Activated naive CD8-positive, alpha-beta T cell treated with anti-CD3 and anti-CD28 coated beads, Interleukin-2, amount 50 U/mL, for 24 hours (primary cell): Measurements from ENCODE around the gene CAP2.

Experiments
- ATAC-seq: fragments of 150-1000 bp; cut with Tn5 transposase; one replicate; pipeline ENCODE4 v1.10.0; 2021
- DNase-seq: peaks from one replicate; pipeline ENCODE4 v3.0.0; 2021
- H3K27ac Mint-ChIP-seq: one replicate; pipeline ENCODE4 v1.8.0; 2021; ENCODE audit warnings: mild to moderate bottlenecking, mixed read lengths
- H3K27me3 Mint-ChIP-seq: one replicate; pipeline ENCODE4 v1.8.0; 2021; ENCODE audit warnings: mixed read lengths
- H3K36me3 Mint-ChIP-seq: one replicate; pipeline ENCODE4 v1.8.0; 2021; ENCODE audit warnings: low read depth, mixed read lengths
- H3K4me1 Mint-ChIP-seq: one replicate; pipeline ENCODE4 v1.8.0; 2021; ENCODE audit warnings: mixed read lengths
- H3K4me3 Mint-ChIP-seq: one replicate; pipeline ENCODE4 v1.8.0; 2021; ENCODE audit warnings: mild to moderate bottlenecking, moderate library complexity, mixed read lengths
- H3K9me3 Mint-ChIP-seq: one replicate; pipeline ENCODE4 v1.8.0; 2021; ENCODE audit warnings: mixed read lengths

CAP2 gene, protein sequence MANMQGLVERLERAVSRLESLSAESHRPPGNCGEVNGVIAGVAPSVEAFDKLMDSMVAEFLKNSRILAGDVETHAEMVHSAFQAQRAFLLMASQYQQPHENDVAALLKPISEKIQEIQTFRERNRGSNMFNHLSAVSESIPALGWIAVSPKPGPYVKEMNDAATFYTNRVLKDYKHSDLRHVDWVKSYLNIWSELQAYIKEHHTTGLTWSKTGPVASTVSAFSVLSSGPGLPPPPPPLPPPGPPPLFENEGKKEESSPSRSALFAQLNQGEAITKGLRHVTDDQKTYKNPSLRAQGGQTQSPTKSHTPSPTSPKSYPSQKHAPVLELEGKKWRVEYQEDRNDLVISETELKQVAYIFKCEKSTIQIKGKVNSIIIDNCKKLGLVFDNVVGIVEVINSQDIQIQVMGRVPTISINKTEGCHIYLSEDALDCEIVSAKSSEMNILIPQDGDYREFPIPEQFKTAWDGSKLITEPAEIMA

DNA sequence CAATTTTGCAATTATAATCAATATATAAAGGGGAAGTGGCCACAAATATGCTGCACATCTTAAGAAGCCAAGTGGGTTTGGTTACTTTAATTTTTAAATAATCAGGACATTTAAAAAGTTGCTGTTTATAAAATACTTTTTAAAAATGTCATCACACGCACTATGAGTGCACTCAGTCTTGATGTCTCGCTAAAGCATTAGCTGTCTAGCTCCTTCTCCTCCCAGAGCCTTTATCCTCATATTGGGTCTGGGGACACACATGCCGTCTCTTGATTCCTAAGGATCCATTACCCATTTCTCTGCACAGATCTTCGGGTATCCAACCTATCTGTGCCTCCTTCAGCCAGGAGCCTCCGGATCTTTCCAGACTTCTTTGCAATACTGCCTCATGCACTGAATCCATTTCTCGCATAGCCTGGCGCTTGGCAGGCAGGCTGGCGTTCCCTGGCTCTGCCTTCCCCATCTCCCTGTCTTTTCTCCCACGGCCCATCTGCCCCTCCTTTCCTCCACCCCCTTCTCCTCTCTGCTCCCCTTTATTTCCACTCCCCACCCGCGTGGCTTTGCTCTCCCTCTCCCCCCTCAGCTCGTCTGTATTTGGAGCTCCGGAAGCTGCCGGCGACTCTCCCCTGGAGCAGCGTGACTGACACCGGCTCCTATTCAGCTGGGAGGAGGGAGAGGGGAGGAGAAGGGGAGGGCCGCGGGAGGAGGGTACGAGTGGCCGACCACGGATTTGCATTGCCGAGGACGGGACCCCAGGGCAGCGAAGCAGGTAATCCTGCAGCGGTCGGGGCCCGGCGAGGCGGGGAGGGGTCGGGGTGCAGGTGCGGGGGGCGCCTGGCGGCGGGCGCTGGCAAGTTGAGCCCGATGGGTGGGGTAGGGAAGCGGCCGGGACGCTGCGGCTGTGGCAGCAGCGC, at the start of gene CAP2:
Gene CAP2 (plus strand): TSS at position 618 of the 914 bp plus-strand sequence. CDS start 27,961 bp downstream, outside the sequence.
- no peaks in the 10 kb centered on the region for H3K9me3 Mint-ChIP-seq
- H3K27me3 Mint-ChIP-seq = peaks cover 53% of the 10 kb centered on the region
- H3K4me3 Mint-ChIP-seq = peak within 1 kb of the TSS; percentile 56
- H3K4me1 Mint-ChIP-seq = peaks cover 2% of the 10 kb centered on the region
- H3K27ac Mint-ChIP-seq = no peak within 1 kb of the TSS
- ATAC-seq (no peak), DNase-seq (no peak)
- no peaks in the 10 kb centered on the region for H3K36me3 Mint-ChIP-seq

DNA sequence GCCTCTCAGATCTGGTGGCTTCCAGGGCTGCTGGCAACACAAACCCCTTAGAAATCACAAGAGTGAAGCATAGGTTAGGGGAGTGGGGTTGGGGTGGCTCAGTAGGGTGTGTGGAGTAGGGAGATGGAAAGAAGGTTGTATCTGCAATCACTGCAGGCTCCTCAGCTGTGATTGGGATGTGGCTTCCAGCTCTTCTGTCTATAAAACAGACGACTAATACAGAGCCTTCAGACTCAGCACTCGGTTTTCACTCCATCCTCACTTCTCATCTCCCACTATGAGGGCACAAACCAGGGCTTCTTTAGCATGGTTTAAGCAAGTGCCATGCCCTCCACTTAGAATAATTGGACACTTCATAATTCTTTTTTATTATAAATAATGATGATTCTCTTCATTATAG, 46.4 kb upstream of the CAP2 start:
- Mint-ChIP-seq H3K4me3 (no peak overlapping the region), H3K4me1 (no peaks in the 10 kb centered on the region), H3K9me3 (peaks cover 10% of the 10 kb centered on the region), H3K36me3 (no peaks in the 10 kb centered on the region), H3K27me3 (no peaks in the 10 kb centered on the region), H3K27ac (no peak overlapping the region)
- no peak for DNase-seq
- no peak for ATAC-seq

DNA sequence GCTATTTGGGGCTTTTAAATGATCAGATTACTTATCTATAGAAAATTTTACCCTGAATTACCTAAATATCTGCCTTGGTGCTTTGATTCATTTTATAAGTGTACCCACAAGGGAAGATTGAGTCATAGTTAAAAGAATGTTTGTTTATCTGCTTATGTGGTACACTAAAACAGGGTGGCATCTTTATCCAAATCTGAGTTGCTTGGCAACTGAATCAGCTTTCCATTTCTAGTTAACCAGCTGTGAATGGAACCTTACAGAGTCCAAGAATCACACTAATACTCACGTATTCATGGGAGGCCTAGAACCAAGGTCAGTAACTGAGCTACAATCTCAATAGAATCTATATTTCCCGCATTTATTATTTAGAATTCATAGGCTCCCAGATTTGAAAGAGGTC, 44.0 kb upstream of the CAP2 start:
- H3K27me3 Mint-ChIP-seq = no peaks in the 10 kb centered on the region
- no peaks in the 10 kb centered on the region for H3K36me3 Mint-ChIP-seq
- H3K9me3 Mint-ChIP-seq = no peaks in the 10 kb centered on the region
- no peak for DNase-seq
- no peak overlapping the region for H3K4me3 Mint-ChIP-seq
- ATAC-seq = no peak
- no peak overlapping the region for H3K27ac Mint-ChIP-seq
- H3K4me1 Mint-ChIP-seq = no peaks in the 10 kb centered on the region

DNA sequence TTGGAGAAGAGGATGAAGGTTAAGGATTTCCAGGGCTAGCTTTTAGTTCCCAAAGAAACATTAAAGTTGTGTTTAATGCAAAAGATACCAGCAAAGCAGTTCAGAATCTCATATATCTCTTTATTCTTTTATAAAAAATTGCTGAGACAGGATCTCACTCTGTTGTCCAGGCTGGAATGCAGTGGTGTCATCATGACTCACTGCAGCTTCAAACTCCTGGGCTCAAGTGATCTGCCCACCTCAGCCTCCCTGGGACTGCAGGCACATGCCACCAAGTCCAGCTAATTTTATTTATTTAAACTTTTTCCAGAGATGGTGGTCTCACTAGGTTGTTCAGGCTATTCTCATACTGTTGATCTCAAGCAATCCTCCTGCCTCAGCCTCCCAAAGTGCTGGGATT, 41.1 kb upstream of the CAP2 start:
- H3K4me1 Mint-ChIP-seq = no peaks in the 10 kb centered on the region
- H3K27me3 Mint-ChIP-seq = peaks cover 2% of the 10 kb centered on the region
- H3K9me3 Mint-ChIP-seq = no peaks in the 10 kb centered on the region
- H3K4me3 Mint-ChIP-seq = no peak overlapping the region
- no peak for DNase-seq
- no peak for ATAC-seq
- H3K36me3 Mint-ChIP-seq = no peaks in the 10 kb centered on the region
- no peak overlapping the region for H3K27ac Mint-ChIP-seq

DNA sequence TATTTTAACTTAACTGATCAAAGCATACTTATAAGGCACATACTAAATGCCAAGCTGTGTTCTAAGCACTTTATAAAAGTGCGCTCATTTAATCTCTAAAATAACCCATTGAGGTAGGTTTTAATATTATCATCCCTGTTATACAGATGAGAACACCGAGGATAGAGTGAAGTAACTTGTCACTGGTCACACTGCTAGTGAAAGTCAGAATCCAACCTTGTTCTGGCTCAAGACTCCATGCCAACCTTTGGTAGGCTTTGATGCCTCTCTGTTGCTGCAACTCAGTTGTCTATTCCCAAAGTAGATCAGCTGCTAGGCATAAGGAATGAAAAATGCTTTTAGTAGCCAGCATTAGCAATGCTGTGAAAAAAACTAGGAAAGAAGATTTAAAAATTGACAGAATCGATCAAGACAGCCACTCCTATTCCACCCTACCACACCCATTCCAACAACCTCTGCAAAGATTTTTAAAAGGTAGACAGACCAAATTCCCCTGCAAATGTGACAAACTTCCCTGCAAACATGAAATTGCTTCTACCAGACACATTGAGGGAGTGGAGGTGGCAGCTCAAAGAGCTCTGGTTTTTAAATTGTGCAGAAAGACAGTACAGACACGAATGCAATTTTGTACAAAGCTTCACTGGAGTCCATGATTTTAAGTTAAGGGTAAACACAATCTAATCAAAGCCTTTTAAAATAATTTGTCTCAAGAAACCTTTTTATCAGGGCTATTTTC, 39.8 kb upstream of the CAP2 start:
- H3K27ac Mint-ChIP-seq = no peak overlapping the region
- no peaks in the 10 kb centered on the region for H3K4me1 Mint-ChIP-seq
- DNase-seq = no peak
- H3K4me3 Mint-ChIP-seq = no peak overlapping the region
- H3K9me3 Mint-ChIP-seq = no peaks in the 10 kb centered on the region
- no peak for ATAC-seq
- peaks cover 2% of the 10 kb centered on the region for H3K27me3 Mint-ChIP-seq
- no peaks in the 10 kb centered on the region for H3K36me3 Mint-ChIP-seq

DNA sequence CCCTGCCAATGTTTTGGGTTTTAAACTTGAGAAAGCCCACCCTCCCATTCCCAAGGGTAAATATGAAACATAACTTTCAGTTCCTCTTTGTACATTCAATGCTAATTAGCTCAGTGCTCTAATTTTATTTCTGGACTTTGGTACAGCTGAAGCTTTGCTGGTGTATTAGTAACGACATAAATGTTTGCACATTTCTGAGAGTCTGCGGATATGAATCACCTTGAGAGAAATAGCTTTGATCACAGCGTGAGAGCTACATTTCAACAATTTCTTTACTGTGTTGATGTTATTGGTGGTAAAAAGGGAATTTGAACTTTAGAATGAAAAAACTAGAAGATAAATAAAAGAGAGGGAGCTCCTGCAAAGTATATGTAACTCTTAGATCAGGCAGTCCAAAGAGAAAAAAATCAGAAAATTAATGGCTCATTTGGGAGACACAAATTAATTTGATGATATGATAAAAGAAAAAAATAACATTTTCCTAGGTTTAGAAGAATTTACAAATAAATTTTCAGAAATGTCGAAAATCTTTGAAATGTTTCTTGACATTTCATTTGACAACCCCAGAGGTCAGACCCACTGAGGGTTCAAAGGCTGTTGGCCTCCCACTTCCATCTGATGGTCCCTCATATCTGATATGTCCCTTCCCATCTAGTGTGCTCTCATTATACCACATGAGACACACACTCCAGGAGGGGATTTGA, 38.5 kb upstream of the CAP2 start:
- Mint-ChIP-seq H3K9me3 (no peaks in the 10 kb centered on the region), H3K27ac (no peak overlapping the region), H3K27me3 (peaks cover 2% of the 10 kb centered on the region), H3K4me3 (no peak overlapping the region), H3K4me1 (no peaks in the 10 kb centered on the region), H3K36me3 (no peaks in the 10 kb centered on the region)
- DNase-seq (no peak), ATAC-seq (no peak)

DNA sequence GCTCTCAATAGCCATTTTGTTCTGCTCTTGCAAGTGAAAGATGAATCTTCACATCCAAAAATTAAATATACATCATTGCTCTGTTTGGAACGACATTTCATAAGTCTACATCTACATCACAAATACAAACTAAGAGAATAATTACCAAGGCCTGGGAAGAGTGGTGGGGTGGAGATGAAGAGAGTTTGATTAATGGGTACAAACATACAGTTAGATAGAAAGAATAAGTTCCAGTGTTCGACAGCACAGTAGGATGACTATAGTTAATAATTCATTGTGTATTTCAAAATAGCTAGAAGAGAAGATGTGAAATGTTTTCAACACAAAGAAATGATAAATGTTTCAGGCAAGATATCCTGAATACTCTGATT, 38.0 kb upstream of the CAP2 start:
- Mint-ChIP-seq H3K4me3 (no peak overlapping the region), H3K27me3 (peaks cover 2% of the 10 kb centered on the region), H3K36me3 (no peaks in the 10 kb centered on the region), H3K4me1 (no peaks in the 10 kb centered on the region), H3K27ac (no peak overlapping the region), H3K9me3 (no peaks in the 10 kb centered on the region)
- ATAC-seq (no peak), DNase-seq (no peak)

DNA sequence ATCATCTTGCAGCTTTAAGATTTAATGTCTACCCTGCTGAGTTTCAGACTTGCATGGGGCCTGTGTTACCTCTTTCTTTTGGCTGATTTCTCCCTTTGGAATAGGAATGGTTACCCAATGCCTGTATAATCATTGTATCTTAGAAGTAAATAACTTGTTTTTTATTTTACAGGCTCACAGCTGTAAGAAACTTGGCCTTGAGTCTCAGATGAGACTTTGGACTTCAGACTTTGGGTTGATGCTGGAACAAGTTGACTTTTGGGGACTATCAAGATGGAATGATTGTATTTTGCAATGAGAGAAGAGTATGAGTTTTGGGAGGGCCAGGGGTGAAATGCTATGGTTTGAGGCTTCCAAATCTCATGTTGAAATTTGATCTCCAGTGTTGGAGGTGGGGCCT, 34.9 kb upstream of the CAP2 start:
- no peak for ATAC-seq
- Mint-ChIP-seq H3K27me3 (peaks cover 2% of the 10 kb centered on the region), H3K36me3 (no peaks in the 10 kb centered on the region), H3K4me3 (no peak overlapping the region), H3K9me3 (no peaks in the 10 kb centered on the region), H3K4me1 (no peaks in the 10 kb centered on the region), H3K27ac (no peak overlapping the region)
- no peak for DNase-seq

DNA sequence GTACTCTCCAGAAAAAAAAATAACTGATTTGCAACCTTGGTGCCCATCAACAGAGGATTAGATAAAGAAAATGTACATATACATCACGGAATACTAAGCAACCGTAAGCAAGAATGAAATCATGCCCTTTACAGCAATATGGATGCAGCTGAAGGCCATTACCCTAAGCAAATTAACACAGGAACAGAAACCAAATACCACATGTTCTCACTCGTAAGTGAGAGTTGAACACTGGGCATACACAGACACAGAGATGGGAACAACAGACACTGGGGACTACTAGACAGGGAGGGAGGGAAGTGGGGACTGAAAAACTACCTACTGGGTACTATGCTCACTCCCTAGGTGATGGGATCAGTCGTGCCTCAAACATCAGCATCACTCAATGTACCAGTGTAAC, 32.8 kb upstream of the CAP2 start:
- ATAC-seq (no peak), DNase-seq (no peak)
- H3K36me3 Mint-ChIP-seq = no peaks in the 10 kb centered on the region
- H3K4me1 Mint-ChIP-seq = no peaks in the 10 kb centered on the region
- no peak overlapping the region for H3K27ac Mint-ChIP-seq
- no peaks in the 10 kb centered on the region for H3K27me3 Mint-ChIP-seq
- no peaks in the 10 kb centered on the region for H3K9me3 Mint-ChIP-seq
- H3K4me3 Mint-ChIP-seq = no peak overlapping the region

DNA sequence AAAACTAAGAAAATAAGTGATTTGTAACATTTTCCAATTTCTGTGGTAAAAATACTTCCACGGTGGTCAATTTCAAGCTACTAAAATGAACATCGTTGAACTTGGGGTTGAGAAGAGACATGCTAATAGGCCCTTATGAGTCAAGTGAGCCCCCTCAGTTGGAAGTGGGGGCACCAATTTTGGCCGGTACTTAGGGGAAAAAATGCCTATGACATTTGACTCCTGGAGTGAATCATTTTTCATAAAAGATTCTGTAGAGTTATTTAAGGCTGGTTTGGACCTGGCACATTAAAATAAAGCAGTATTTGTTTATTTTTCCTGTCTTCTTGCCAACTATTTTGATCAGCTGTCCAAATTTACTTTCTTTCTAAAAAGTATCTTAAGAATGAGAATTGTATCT, 32.4 kb upstream of the CAP2 start:
- Mint-ChIP-seq H3K4me1 (no peaks in the 10 kb centered on the region), H3K27ac (no peak overlapping the region), H3K27me3 (no peaks in the 10 kb centered on the region), H3K9me3 (no peaks in the 10 kb centered on the region), H3K36me3 (no peaks in the 10 kb centered on the region), H3K4me3 (no peak overlapping the region)
- DNase-seq = no peak
- no peak for ATAC-seq

DNA sequence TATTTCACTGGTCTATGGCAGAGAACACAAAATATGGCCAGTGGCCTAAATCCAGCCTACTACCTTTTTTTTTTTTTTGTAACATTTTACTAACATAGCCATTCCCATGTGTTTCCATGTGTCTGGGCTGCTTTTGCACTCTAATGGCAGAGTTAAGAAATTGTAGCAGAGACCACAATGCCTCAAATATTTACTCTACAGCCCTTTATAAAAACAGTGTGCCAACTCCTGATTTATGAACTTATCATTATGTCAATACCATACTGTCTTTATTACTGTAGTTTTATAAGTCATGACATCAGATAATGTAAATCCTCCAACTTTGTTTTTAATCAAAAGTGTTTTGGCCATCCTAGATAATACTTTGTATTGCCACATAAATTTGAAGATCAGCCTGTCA, 27.4 kb upstream of the CAP2 start:
- H3K27me3 Mint-ChIP-seq = no peaks in the 10 kb centered on the region
- no peak overlapping the region for H3K27ac Mint-ChIP-seq
- no peak for DNase-seq
- H3K4me1 Mint-ChIP-seq = no peaks in the 10 kb centered on the region
- H3K9me3 Mint-ChIP-seq = peaks cover 8% of the 10 kb centered on the region
- H3K4me3 Mint-ChIP-seq = no peak overlapping the region
- H3K36me3 Mint-ChIP-seq = no peaks in the 10 kb centered on the region
- ATAC-seq = no peak

DNA sequence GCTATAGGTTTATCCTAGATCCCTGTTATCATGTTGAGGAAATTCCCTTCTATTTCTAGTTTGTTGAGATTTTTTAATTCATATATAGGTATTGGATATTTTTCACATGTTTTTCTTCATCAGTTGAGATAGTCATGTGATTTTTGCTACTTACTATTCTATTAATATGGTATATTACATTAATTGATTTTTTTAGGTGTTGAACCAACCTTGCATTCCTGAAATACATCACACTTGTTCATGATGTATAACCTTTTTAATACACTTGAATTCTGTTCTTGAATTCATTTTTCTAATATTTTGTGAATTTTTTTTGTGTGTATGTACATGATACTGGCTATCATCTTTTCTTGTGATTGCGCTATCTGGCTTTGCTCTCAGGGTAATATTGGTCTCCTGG, 25.5 kb upstream of the CAP2 start:
- Mint-ChIP-seq H3K4me1 (no peaks in the 10 kb centered on the region), H3K9me3 (peaks cover 14% of the 10 kb centered on the region), H3K4me3 (no peak overlapping the region), H3K27me3 (no peaks in the 10 kb centered on the region), H3K36me3 (no peaks in the 10 kb centered on the region), H3K27ac (no peak overlapping the region)
- no peak for ATAC-seq
- DNase-seq = no peak

DNA sequence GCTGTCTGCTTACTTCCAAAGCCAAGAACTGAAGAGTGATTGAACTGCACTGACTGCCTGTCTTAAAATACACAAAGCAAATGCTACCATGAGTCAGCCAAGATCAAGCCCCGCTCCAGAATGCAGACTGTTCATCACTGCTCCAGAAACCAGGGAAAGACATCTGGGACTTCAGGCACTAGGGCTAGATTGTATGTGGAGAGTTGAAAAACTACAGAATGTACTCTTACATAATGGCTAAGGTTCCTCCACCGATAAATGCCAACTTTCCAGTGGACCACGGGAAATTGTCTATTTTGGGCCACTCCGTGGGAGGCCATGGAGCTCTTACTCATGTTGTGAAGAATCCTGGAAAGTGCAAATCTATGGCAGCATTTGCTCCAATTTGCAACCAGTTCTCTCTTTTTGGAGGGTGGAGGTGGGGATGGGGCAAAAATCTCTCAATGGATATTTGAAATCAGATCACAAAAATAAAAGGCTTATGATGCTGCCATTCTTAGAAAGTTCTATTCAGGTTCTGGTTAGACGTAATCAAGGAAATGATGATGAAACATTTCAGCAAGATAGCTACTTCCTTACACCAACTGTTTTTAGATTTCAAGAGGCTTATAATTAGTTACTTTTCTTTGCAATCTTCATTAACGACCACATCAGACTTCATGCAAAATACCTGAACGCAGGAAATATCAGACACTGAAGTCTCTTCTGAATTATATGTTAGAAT, 11.8 kb upstream of the CAP2 start:
- no peaks in the 10 kb centered on the region for H3K9me3 Mint-ChIP-seq
- DNase-seq (no peak), ATAC-seq (no peak)
- H3K36me3 Mint-ChIP-seq = no peaks in the 10 kb centered on the region
- H3K27ac Mint-ChIP-seq = no peak overlapping the region
- no peak overlapping the region for H3K4me3 Mint-ChIP-seq
- no peaks in the 10 kb centered on the region for H3K4me1 Mint-ChIP-seq
- H3K27me3 Mint-ChIP-seq = no peaks in the 10 kb centered on the region

DNA sequence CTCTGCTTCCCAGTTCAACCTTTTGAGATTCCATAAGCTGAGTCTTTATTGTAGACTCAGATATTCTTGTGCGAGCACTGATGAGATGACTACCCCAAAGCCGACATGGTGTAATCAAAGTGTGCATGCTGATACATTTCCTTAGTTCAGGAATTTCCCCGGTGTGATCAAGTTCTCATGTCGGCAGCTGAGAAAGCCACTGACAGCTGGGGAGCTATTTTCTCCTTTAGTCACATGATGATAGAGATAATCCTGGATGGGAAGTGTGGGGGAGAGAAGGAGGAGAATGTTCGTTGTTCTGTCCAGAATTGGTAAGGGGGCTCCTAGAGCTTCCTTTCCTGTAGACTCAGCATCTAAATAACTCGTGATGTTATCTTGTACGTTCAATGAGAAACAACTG, 7.7 kb upstream of the CAP2 start:
- ATAC-seq = no peak
- DNase-seq = no peak
- no peak overlapping the region for H3K4me3 Mint-ChIP-seq
- H3K36me3 Mint-ChIP-seq = no peaks in the 10 kb centered on the region
- H3K9me3 Mint-ChIP-seq = no peaks in the 10 kb centered on the region
- no peaks in the 10 kb centered on the region for H3K4me1 Mint-ChIP-seq
- no peak overlapping the region for H3K27ac Mint-ChIP-seq
- H3K27me3 Mint-ChIP-seq = peaks cover 7% of the 10 kb centered on the region
